Panc1 (cell line): ENCODE results near the gene OR51E1. TPM values are rescaled to one million over a fixed set of nuclear protein-coding genes. Genes with fewer than 3 reads are reported as not detected.

Source experiments
- ATAC-seq: fragments of 200-7000 bp; cut with Tn5 transposase; 2 replicates; pipeline ENCODE4 v1.9.1; 2020; ENCODE audit warnings: mild to moderate bottlenecking, moderate library complexity
- BruUV-seq: library from RNA; stranded (reverse); fragments of 400-500 nt; replicated peaks from 2 replicates; lab custom pipeline; 2021; lab: Mats Ljungman, UMichigan
- CTCF ChIA-PET: fragments of 300-600 bp; sonication (Branson Sonifier 250); formaldehyde crosslinking; loops from one replicate; lab custom pipeline; 2022; ENCODE audit warnings: antibody characterized with exemption; lab: Charles Lee
- POLR2A ChIA-PET: fragments of 300-600 bp; sonication (Branson Sonifier 250); formaldehyde crosslinking; loops from one replicate; lab custom pipeline; 2022; ENCODE audit warnings: antibody characterized with exemption; lab: Charles Lee
- DNase-seq: peaks from one replicate; pipeline ENCODE4 v3.0.0-alpha.2; 2010; ENCODE audit warnings: low read depth, low spot score
- H3K27ac ChIP-seq: 2 replicates; pipeline ENCODE4 v1.5.1; 2011; ENCODE audit warnings: mild to moderate bottlenecking, low read length, inconsistent platforms
- H3K27me3 ChIP-seq: fragments of 200-500 bp; sonication (Bioruptor generic); 2 replicates; pipeline ENCODE4 v1.6.0; 2014; ENCODE audit warnings: low read length, inconsistent platforms; ENCODE audit not compliant: control insufficient read depth, insufficient read depth
- H3K36me3 ChIP-seq: fragments of 200-500 bp; sonication (Bioruptor generic); 2 replicates; pipeline ENCODE4 v1.5.1; 2014; ENCODE audit warnings: inconsistent platforms, mild to moderate bottlenecking, low read length, moderate library complexity; ENCODE audit not compliant: control insufficient read depth, insufficient read depth
- H3K4me1 ChIP-seq: 2 replicates; pipeline ENCODE4 v1.5.1; 2011; ENCODE audit warnings: inconsistent platforms, mild to moderate bottlenecking, low read length, moderate library complexity; ENCODE audit not compliant: control insufficient read depth, insufficient read depth
- H3K4me3 ChIP-seq, 2 experiments: 2 replicates each; pipeline ENCODE4 v1.5.1; 2011 to 2012; ENCODE audit warnings: low read depth in 2 of 2, low read length in 2 of 2, mild to moderate bottlenecking in 2 of 2, inconsistent platforms in 1 of 2, moderate library complexity in 1 of 2
- H3K9me3 ChIP-seq: fragments of 200-500 bp; sonication (Bioruptor generic); 2 replicates; pipeline ENCODE4 v1.5.1; 2014; ENCODE audit warnings: low read depth, mild to moderate bottlenecking, inconsistent platforms, low read length, moderate library complexity; ENCODE audit not compliant: control insufficient read depth, insufficient read depth
- POLR2AphosphoS5 ChIP-seq: IDR thresholded peaks from 2 replicates; pipeline ENCODE4 v1.6.1; 2012; ENCODE audit warnings: mild to moderate bottlenecking, low read depth, low read length, moderate library complexity
- SIN3A ChIP-seq: IDR thresholded peaks from 2 replicates; pipeline ENCODE4 v1.6.1; 2012; ENCODE audit warnings: low read depth, mild to moderate bottlenecking, low read length, moderate library complexity, borderline replicate concordance; ENCODE audit not compliant: insufficient read depth
- TCF7L2 ChIP-seq: IDR thresholded peaks from 2 replicates; pipeline ENCODE4 v1.6.1; 2011; ENCODE audit warnings: mild to moderate bottlenecking, low read depth, low read length, inconsistent platforms
- in situ Hi-C: cut with HindIII; loops from 2 replicates; pipeline ENCODE4 v1.10.0; 2016; ENCODE audit warnings: low sequenced_read_pairs, low pct_unique_long_range_greater_than_20kb
- intact Hi-C: fragments of 100-400 bp; cut with micrococcal nuclease; formaldehyde crosslinking; loops from one replicate; pipeline ENCODE4 v1.10.0; 2022; ENCODE audit not compliant: unreplicated experiment
- total RNA-seq: library from RNA; stranded (reverse); gene quantifications from one replicate; pipeline ENCODE4 v1.2.1, GENCODE V29; 2021; ENCODE audit not compliant: unreplicated experiment
- TF ChIP-seq, protein P1 (sequence below), 2 experiments: IDR thresholded peaks; 2 replicates each; pipeline ENCODE4 v1.6.1; 2011 to 2012; ENCODE audit warnings: low read depth in 2 of 2, control low read depth in 1 of 2, low read length in 1 of 2, mild to moderate bottlenecking in 1 of 2, moderate library complexity in 1 of 2; ENCODE audit not compliant: insufficient read depth in 1 of 2
- TF ChIP-seq, protein P2 (sequence below): fragments of 450-650 bp; IDR thresholded peaks from 2 replicates; pipeline ENCODE4 v1.5.1; 2017; ENCODE audit warnings: mild to moderate bottlenecking

Gene OR51E1
- total RNA-seq, 1 experiment from 2014 or later, result not detected

DNA sequence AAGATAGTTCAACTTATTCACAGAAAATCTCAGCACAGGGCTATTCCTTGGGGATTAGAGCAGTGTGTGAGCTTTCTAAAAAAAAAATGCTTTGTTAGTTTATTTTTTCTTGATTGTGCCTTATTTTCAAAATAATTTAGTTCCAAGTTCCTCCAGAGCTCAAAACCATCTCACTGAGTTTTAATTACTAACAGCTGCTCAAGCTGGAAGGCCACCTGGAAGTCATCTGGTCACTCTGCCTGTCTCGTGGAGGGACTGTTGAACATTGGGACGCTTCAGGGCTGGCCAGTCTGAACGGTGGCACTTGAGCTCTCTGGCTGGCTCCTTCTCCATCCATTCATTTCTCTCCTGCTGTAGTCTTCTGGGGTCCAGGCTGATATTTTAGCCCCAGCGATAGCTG is 4.0 kb downstream of the OR51E1 start:
- DNase-seq (no peak), ATAC-seq (no peak)
- no TSS peak for BruUV-seq
- no peaks in the 10 kb centered on the region for H3K36me3 ChIP-seq
- no peak overlapping the region for H3K27ac ChIP-seq
- TF ChIP-seq POLR2AphosphoS5 (no peak), SIN3A (no peak), TCF7L2 (no peak)
- TF ChIP-seq, protein P1, sequence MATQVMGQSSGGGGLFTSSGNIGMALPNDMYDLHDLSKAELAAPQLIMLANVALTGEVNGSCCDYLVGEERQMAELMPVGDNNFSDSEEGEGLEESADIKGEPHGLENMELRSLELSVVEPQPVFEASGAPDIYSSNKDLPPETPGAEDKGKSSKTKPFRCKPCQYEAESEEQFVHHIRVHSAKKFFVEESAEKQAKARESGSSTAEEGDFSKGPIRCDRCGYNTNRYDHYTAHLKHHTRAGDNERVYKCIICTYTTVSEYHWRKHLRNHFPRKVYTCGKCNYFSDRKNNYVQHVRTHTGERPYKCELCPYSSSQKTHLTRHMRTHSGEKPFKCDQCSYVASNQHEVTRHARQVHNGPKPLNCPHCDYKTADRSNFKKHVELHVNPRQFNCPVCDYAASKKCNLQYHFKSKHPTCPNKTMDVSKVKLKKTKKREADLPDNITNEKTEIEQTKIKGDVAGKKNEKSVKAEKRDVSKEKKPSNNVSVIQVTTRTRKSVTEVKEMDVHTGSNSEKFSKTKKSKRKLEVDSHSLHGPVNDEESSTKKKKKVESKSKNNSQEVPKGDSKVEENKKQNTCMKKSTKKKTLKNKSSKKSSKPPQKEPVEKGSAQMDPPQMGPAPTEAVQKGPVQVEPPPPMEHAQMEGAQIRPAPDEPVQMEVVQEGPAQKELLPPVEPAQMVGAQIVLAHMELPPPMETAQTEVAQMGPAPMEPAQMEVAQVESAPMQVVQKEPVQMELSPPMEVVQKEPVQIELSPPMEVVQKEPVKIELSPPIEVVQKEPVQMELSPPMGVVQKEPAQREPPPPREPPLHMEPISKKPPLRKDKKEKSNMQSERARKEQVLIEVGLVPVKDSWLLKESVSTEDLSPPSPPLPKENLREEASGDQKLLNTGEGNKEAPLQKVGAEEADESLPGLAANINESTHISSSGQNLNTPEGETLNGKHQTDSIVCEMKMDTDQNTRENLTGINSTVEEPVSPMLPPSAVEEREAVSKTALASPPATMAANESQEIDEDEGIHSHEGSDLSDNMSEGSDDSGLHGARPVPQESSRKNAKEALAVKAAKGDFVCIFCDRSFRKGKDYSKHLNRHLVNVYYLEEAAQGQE (IDR thresholded peaks at IDR 0.05; ENCODE audit: insufficient read depth in 1 of 2, low read depth in 2 of 2, low read length in 1 of 2), result no peak
- TF ChIP-seq, protein P2, sequence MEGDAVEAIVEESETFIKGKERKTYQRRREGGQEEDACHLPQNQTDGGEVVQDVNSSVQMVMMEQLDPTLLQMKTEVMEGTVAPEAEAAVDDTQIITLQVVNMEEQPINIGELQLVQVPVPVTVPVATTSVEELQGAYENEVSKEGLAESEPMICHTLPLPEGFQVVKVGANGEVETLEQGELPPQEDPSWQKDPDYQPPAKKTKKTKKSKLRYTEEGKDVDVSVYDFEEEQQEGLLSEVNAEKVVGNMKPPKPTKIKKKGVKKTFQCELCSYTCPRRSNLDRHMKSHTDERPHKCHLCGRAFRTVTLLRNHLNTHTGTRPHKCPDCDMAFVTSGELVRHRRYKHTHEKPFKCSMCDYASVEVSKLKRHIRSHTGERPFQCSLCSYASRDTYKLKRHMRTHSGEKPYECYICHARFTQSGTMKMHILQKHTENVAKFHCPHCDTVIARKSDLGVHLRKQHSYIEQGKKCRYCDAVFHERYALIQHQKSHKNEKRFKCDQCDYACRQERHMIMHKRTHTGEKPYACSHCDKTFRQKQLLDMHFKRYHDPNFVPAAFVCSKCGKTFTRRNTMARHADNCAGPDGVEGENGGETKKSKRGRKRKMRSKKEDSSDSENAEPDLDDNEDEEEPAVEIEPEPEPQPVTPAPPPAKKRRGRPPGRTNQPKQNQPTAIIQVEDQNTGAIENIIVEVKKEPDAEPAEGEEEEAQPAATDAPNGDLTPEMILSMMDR, result no peak
- H3K4me3 ChIP-seq, result no peak overlapping the region
- peaks cover 7% of the 10 kb centered on the region for H3K27me3 ChIP-seq
- in situ Hi-C loops (no loop called here), intact Hi-C loops (no loop called here)
- no peaks in the 10 kb centered on the region for H3K9me3 ChIP-seq
- POLR2A ChIA-PET, result no interaction called here
- no peaks in the 10 kb centered on the region for H3K4me1 ChIP-seq
- CTCF ChIA-PET, result no interaction called here

DNA sequence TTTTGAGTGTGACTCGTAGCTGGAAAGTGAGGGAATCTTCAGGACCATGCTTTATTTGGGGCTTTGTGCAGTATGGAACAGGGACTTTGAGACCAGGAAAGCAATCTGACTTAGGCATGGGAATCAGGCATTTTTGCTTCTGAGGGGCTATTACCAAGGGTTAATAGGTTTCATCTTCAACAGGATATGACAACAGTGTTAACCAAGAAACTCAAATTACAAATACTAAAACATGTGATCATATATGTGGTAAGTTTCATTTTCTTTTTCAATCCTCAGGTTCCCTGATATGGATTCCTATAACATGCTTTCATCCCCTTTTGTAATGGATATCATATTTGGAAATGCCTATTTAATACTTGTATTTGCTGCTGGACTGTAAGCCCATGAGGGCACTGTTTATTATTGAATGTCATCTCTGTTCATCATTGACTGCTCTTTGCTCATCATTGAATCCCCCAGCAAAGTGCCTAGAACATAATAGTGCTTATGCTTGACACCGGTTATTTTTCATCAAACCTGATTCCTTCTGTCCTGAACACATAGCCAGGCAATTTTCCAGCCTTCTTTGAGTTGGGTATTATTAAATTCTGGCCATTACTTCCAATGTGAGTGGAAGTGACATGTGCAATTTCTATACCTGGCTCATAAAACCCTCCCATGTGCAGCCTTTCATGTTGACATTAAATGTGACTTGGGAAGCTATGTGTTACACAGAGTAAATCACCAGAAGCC is 11.0 kb downstream of the OR51E1 start:
- H3K9me3 ChIP-seq, result no peaks in the 10 kb centered on the region
- no peak for ATAC-seq
- CTCF ChIA-PET, result no interaction called here
- no peak for TF ChIP-seq TCF7L2
- no peak for TF ChIP-seq SIN3A
- TF ChIP-seq POLR2AphosphoS5, result no peak
- TF ChIP-seq, protein P2, result no peak
- TF ChIP-seq, protein P1 (IDR thresholded peaks at IDR 0.05; ENCODE audit: insufficient read depth in 1 of 2, low read depth in 2 of 2, low read length in 1 of 2), result no peak
- no peak overlapping the region for H3K27ac ChIP-seq
- no peaks in the 10 kb centered on the region for H3K4me1 ChIP-seq
- H3K27me3 ChIP-seq, result peaks cover 6% of the 10 kb centered on the region; the same call in 1 of the 2 replicates
- intact Hi-C loops, result no loop called here
- H3K36me3 ChIP-seq, result no peaks in the 10 kb centered on the region
- in situ Hi-C loops, result no loop called here
- no peak overlapping the region for H3K4me3 ChIP-seq
- POLR2A ChIA-PET, result no interaction called here
- BruUV-seq, result no TSS peak
- DNase-seq, result no peak
